Erythroblast (primary cell): ENCODE results near the gene LARP4.

Experiments used
- GATA1 ChIP-seq: IDR thresholded peaks from 2 replicates; pipeline ENCODE4 v1.6.1; 2011; ENCODE audit warnings: low read depth, mild to moderate bottlenecking, control low read depth, low read length, moderate library complexity
- POLR2A ChIP-seq: IDR thresholded peaks from 2 replicates; pipeline ENCODE4 v1.6.1; 2011; ENCODE audit warnings: mild to moderate bottlenecking, low read length

DNA sequence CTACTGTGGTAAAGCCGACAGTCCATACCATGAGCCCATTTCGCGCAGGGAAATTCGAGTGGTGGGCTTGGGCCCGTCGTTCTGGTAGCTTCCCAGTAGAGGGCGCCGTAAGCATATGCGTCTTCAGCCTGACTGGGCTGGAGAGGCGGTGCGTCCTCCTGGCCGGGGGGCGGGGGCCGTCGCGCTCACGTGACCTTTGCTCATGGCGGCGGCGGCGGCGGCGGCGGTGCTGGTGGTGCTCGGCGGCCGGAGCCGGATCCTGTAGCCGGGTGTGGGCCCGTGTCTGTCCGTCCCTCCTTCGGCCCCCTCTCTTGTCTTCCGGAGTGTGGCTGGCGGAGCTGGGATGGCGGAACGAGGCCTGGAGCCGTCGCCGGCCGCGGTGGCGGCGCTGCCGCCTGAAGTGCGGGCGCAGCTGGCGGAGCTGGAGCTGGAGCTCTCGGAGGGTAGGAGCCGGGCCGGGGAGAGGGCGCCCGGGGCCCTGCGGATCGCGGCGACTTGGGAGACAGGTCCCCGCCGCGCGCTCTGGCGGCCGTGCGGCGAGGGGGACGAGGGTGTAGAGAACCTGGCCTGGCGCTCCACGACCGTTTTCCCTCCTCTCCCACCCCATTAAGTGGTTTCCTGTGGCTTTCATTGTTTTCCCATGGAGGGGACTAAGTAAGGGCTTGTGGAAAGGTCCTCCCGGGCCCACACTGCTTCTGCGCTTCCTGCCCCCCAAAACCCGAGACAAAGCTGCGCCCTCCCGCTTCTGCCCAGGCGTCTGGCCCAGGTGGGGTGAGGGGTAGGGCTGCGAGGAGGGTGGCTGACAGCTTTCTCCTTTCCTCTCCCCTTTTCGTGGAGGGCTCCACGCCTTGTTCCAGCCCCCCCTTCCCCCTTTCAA is 104.4 kb downstream of the LARP4 start, which contains the start of gene DIP2B:
- peak; percentile 30 for TF ChIP-seq POLR2A
- no peak for TF ChIP-seq GATA1
